Panc1 (cell line): ENCODE measurements around the gene HOXA11. TPM values are rescaled to one million over a fixed set of nuclear protein-coding genes. Genes with fewer than 3 reads are reported as not detected.

Source experiments
- ATAC-seq: fragments of 200-7000 bp; cut with Tn5 transposase; 2 replicates; pipeline ENCODE4 v1.9.1; 2020; ENCODE audit warnings: mild to moderate bottlenecking, moderate library complexity
- BruUV-seq: library from RNA; stranded (reverse); fragments of 400-500 nt; replicated peaks from 2 replicates; lab custom pipeline; 2021; lab: Mats Ljungman, UMichigan
- CTCF ChIA-PET: fragments of 300-600 bp; sonication (Branson Sonifier 250); formaldehyde crosslinking; loops from one replicate; lab custom pipeline; 2022; ENCODE audit warnings: antibody characterized with exemption; lab: Charles Lee
- POLR2A ChIA-PET: fragments of 300-600 bp; sonication (Branson Sonifier 250); formaldehyde crosslinking; loops from one replicate; lab custom pipeline; 2022; ENCODE audit warnings: antibody characterized with exemption; lab: Charles Lee
- DNase-seq: peaks from one replicate; pipeline ENCODE4 v3.0.0-alpha.2; 2010; ENCODE audit warnings: low read depth, low spot score
- H3K27ac ChIP-seq: 2 replicates; pipeline ENCODE4 v1.5.1; 2011; ENCODE audit warnings: mild to moderate bottlenecking, low read length, inconsistent platforms
- H3K27me3 ChIP-seq: fragments of 200-500 bp; sonication (Bioruptor generic); 2 replicates; pipeline ENCODE4 v1.6.0; 2014; ENCODE audit warnings: low read length, inconsistent platforms; ENCODE audit not compliant: control insufficient read depth, insufficient read depth
- H3K36me3 ChIP-seq: fragments of 200-500 bp; sonication (Bioruptor generic); 2 replicates; pipeline ENCODE4 v1.5.1; 2014; ENCODE audit warnings: inconsistent platforms, mild to moderate bottlenecking, low read length, moderate library complexity; ENCODE audit not compliant: control insufficient read depth, insufficient read depth
- H3K4me1 ChIP-seq: 2 replicates; pipeline ENCODE4 v1.5.1; 2011; ENCODE audit warnings: inconsistent platforms, mild to moderate bottlenecking, low read length, moderate library complexity; ENCODE audit not compliant: control insufficient read depth, insufficient read depth
- H3K4me3 ChIP-seq, 2 experiments: 2 replicates each; pipeline ENCODE4 v1.5.1; 2011 to 2012; ENCODE audit warnings: low read depth in 2 of 2, low read length in 2 of 2, mild to moderate bottlenecking in 2 of 2, inconsistent platforms in 1 of 2, moderate library complexity in 1 of 2
- H3K9me3 ChIP-seq: fragments of 200-500 bp; sonication (Bioruptor generic); 2 replicates; pipeline ENCODE4 v1.5.1; 2014; ENCODE audit warnings: low read depth, mild to moderate bottlenecking, inconsistent platforms, low read length, moderate library complexity; ENCODE audit not compliant: control insufficient read depth, insufficient read depth
- CTCF ChIP-seq: fragments of 450-650 bp; IDR thresholded peaks from 2 replicates; pipeline ENCODE4 v1.5.1; 2017; ENCODE audit warnings: mild to moderate bottlenecking
- POLR2AphosphoS5 ChIP-seq: IDR thresholded peaks from 2 replicates; pipeline ENCODE4 v1.6.1; 2012; ENCODE audit warnings: mild to moderate bottlenecking, low read depth, low read length, moderate library complexity
- REST ChIP-seq, 2 experiments: IDR thresholded peaks; 2 replicates each; pipeline ENCODE4 v1.6.1; 2011 to 2012; ENCODE audit warnings: low read depth in 2 of 2, control low read depth in 1 of 2, low read length in 1 of 2, mild to moderate bottlenecking in 1 of 2, moderate library complexity in 1 of 2; ENCODE audit not compliant: insufficient read depth in 1 of 2
- SIN3A ChIP-seq: IDR thresholded peaks from 2 replicates; pipeline ENCODE4 v1.6.1; 2012; ENCODE audit warnings: low read depth, mild to moderate bottlenecking, low read length, moderate library complexity, borderline replicate concordance; ENCODE audit not compliant: insufficient read depth
- TCF7L2 ChIP-seq: IDR thresholded peaks from 2 replicates; pipeline ENCODE4 v1.6.1; 2011; ENCODE audit warnings: mild to moderate bottlenecking, low read depth, low read length, inconsistent platforms
- in situ Hi-C: cut with HindIII; loops from 2 replicates; pipeline ENCODE4 v1.10.0; 2016; ENCODE audit warnings: low sequenced_read_pairs, low pct_unique_long_range_greater_than_20kb
- intact Hi-C: fragments of 100-400 bp; cut with micrococcal nuclease; formaldehyde crosslinking; loops from one replicate; pipeline ENCODE4 v1.10.0; 2022; ENCODE audit not compliant: unreplicated experiment
- total RNA-seq: library from RNA; stranded (reverse); gene quantifications from one replicate; pipeline ENCODE4 v1.2.1, GENCODE V29; 2021; ENCODE audit not compliant: unreplicated experiment

The HOXA11 gene
- total RNA-seq, 1 experiment from 2014 or later = 0.57 TPM

- TF ChIP-seq REST (IDR thresholded peaks at IDR 0.05; ENCODE audit: insufficient read depth in 1 of 2, low read depth in 2 of 2, low read length in 1 of 2) = no peak
- no peak for TF ChIP-seq TCF7L2
- TF ChIP-seq POLR2AphosphoS5 = no peak
- no peak for TF ChIP-seq CTCF
- no peak for TF ChIP-seq SIN3A
- H3K9me3 ChIP-seq = no peaks in the 10 kb centered on the region
- no peaks in the 10 kb centered on the region; the same call in 1 of the 2 replicates for H3K27me3 ChIP-seq
- intact Hi-C loops (no loop called here), in situ Hi-C loops (no loop called here)
- ChIA-PET POLR2A (no interaction called here), CTCF (interaction anchor here (1.4 kb wide), 1 partner anchor 399 kb away, joined by 4 read pairs; no protein-coding TSS in a partner anchor)
- no peaks in the 10 kb centered on the region for H3K36me3 ChIP-seq
- H3K4me1 ChIP-seq = peaks cover 6% of the 10 kb centered on the region
- H3K4me3 ChIP-seq = no peak overlapping the region
- no peak overlapping the region for H3K27ac ChIP-seq
- DNase-seq (no peak), ATAC-seq (no peak)
- no TSS peak for BruUV-seq
These were observed 22.4 kb upstream of the HOXA11 start for GRCh38 chr7:27207348-27207985.

GRCh38 chr7:27205325-27206280 is 20.6 kb upstream of the HOXA11 start:
- ChIA-PET CTCF (no interaction called here), POLR2A (no interaction called here)
- H3K27me3 ChIP-seq = no peaks in the 10 kb centered on the region; the same call in 1 of the 2 replicates
- no peak overlapping the region for H3K27ac ChIP-seq
- no peak for DNase-seq
- in situ Hi-C loops = no loop called here
- H3K9me3 ChIP-seq = no peaks in the 10 kb centered on the region
- H3K4me3 ChIP-seq = no peak overlapping the region
- no peaks in the 10 kb centered on the region for H3K36me3 ChIP-seq
- ATAC-seq = no peak
- BruUV-seq = no TSS peak
- peaks cover 16% of the 10 kb centered on the region; the same call in 1 of the 2 replicates for H3K4me1 ChIP-seq
- intact Hi-C loops = no loop called here
- TF ChIP-seq CTCF (no peak), TCF7L2 (no peak), REST (IDR thresholded peaks at IDR 0.05; ENCODE audit: insufficient read depth in 1 of 2, low read depth in 2 of 2, low read length in 1 of 2) (no peak), POLR2AphosphoS5 (no peak), SIN3A (no peak)
